ENCODE results near the gene STAT4.
A peak's percentile ranks its signal among the peaks of the same experiment; 100 is the strongest.

The STAT4 gene

DNA sequence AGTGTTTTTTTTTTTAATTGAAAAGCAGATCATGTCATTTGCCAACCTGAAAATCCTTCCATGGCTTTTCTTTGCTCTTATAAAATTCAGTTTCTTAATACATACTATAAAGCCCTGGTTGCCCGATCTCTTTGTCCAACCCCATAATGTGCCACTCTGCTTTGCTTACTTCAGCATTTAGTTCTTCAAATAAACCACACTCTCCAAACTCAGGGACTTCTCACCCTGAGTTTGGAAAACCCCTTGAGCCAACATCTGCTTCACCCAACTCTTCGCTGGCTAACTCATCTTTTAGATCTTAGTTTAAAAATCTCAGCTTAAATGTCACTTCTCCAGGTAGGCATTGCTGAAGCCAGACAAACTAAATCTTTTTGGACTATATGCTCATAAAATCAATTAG is 135.6 kb downstream of the STAT4 start:
- in situ Hi-C loops (cut with HindIII; ENCODE audit: low pct_ligation_motif_present, low sequenced_read_pairs): no loop called here
- Histone ChIP-seq H3K27ac (no peak overlapping the region), H3K4me3 (ENCODE audit: low read depth, low read length) (no peak overlapping the region), H3K27me3 (replicated peaks) (no peaks in the 10 kb centered on the region), H3K36me3 (replicated peaks) (peaks cover 7% of the 10 kb centered on the region)
- TF ChIP-seq, protein P1, sequence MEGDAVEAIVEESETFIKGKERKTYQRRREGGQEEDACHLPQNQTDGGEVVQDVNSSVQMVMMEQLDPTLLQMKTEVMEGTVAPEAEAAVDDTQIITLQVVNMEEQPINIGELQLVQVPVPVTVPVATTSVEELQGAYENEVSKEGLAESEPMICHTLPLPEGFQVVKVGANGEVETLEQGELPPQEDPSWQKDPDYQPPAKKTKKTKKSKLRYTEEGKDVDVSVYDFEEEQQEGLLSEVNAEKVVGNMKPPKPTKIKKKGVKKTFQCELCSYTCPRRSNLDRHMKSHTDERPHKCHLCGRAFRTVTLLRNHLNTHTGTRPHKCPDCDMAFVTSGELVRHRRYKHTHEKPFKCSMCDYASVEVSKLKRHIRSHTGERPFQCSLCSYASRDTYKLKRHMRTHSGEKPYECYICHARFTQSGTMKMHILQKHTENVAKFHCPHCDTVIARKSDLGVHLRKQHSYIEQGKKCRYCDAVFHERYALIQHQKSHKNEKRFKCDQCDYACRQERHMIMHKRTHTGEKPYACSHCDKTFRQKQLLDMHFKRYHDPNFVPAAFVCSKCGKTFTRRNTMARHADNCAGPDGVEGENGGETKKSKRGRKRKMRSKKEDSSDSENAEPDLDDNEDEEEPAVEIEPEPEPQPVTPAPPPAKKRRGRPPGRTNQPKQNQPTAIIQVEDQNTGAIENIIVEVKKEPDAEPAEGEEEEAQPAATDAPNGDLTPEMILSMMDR (IDR thresholded peaks at IDR 0.05; ENCODE audit: low read depth, low read length, missing control alignments): no peak
- no peak for DNase-seq

DNA sequence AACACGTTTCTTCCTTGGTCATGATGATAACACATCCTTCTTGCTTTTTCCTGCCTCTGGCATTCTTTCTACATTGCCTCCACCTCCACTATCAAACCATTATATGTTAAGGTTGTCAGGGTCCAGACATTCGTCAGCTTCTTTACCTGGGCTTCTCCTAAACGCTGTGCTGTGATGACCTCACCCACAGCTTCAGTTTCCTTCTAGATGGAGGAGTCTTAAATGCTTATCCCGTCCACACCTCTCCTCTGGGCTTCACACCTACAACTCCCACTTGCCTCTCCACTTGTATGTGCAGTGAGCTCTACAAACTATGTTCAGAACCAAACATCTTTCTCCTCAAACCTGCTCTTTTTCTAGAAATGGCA is 136.2 kb downstream of the STAT4 start:
- H3K27me3 ChIP-seq (replicated peaks): no peaks in the 10 kb centered on the region
- H3K27ac ChIP-seq: peak overlapping the region; percentile 81
- in situ Hi-C loops (cut with HindIII; ENCODE audit: low pct_ligation_motif_present, low sequenced_read_pairs): no loop called here
- TF ChIP-seq, protein P1 (IDR thresholded peaks at IDR 0.05; ENCODE audit: low read depth, low read length, missing control alignments): no peak
- peaks cover 12% of the 10 kb centered on the region for H3K36me3 ChIP-seq (replicated peaks)
- peak overlapping the region; percentile 83 for H3K4me3 ChIP-seq (ENCODE audit: low read depth, low read length)
- DNase-seq: no peak

- in situ Hi-C loops (cut with HindIII; ENCODE audit: low pct_ligation_motif_present, low sequenced_read_pairs): no loop called here
- peak within 1 kb of the TSS; percentile 81 for H3K27ac ChIP-seq
- H3K27me3 ChIP-seq (replicated peaks): no peaks in the 10 kb centered on the region
- peak within 1 kb of the TSS; percentile 83 for H3K4me3 ChIP-seq (ENCODE audit: low read depth, low read length)
- TF ChIP-seq, protein P1 (IDR thresholded peaks at IDR 0.05; ENCODE audit: low read depth, low read length, missing control alignments): no peak
- DNase-seq: peak; percentile 88
- H3K36me3 ChIP-seq (replicated peaks): peaks cover 16% of the 10 kb centered on the region
These were observed 136.7 kb downstream of the STAT4 start, which contains the start of gene STAT1 for GRCh38 chr2:191013932-191014652. TSS of gene STAT1 (minus strand) at chr2:191014171. CDS start at chr2:191010003, 4,168 bp downstream.

DNA sequence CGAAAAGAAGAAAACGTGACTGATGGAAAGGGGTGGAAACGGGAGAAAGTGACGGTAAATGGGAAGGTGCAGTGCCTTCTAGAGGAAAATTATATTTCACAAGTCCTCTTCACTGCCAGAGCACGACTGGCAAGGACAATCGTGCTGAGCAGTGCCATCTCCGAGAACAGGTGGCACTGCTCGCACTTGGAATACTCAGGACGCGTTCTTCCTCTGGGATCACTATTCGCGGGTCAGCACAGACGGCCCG is 137.2 kb downstream of the STAT4 start:
- in situ Hi-C loops (cut with HindIII; ENCODE audit: low pct_ligation_motif_present, low sequenced_read_pairs): no loop called here
- peak overlapping the region; percentile 83 for H3K4me3 ChIP-seq (ENCODE audit: low read depth, low read length)
- TF ChIP-seq, protein P1 (IDR thresholded peaks at IDR 0.05; ENCODE audit: low read depth, low read length, missing control alignments): no peak
- H3K27ac ChIP-seq: peak overlapping the region; percentile 81
- peaks cover 20% of the 10 kb centered on the region for H3K36me3 ChIP-seq (replicated peaks)
- no peak for DNase-seq
- H3K27me3 ChIP-seq (replicated peaks): no peaks in the 10 kb centered on the region

DNA sequence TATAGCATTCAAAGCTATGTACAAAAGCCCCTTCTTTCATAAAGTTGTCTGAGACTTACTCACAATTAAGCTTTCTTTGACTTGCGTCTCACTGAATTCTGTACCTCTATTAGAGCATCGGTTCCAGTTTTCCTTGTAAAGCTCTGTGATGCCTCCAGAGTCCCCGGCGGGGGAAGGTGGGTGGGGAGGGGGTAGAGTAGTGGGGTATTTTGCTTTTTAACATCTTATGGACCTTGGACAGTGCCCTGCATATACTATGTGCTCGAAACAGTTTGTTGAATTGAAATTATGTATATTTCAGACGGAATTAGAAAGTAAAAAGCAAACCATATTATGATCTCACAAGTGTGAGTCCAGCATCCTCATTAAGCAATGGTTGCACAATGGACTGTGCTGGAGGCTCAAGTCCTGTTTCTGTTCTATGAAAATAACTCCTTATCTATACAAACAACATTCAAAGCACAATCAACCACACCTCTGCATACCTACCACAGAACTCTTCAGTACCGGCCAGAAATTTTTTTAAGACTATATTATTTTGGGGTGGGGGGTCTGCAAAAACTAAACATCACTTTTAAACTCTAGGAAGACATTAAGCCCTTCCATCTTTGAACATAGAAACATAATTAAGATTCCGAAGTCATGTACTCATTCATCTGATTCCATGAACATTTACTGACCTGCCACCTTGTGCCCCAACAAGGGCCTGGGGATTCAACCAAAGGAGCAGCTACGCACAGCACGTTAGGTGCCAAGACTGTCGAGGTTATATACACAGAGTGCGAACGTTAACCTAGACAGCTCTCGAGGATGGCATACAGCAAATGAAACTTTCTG is 137.7 kb downstream of the STAT4 start:
- H3K4me3 ChIP-seq (ENCODE audit: low read depth, low read length): peak overlapping the region; percentile 83
- TF ChIP-seq, protein P1 (IDR thresholded peaks at IDR 0.05; ENCODE audit: low read depth, low read length, missing control alignments): no peak
- peaks cover 25% of the 10 kb centered on the region for H3K36me3 ChIP-seq (replicated peaks)
- peak overlapping the region; percentile 81 for H3K27ac ChIP-seq
- in situ Hi-C loops (cut with HindIII; ENCODE audit: low pct_ligation_motif_present, low sequenced_read_pairs): no loop called here
- DNase-seq: no peak
- no peaks in the 10 kb centered on the region for H3K27me3 ChIP-seq (replicated peaks)
